H1 (cell line): ENCODE results near the gene ARHGAP26. TPM values are rescaled to one million over a fixed set of nuclear protein-coding genes. Genes with fewer than 3 reads are reported as not detected.

Experiments used
- SRF ChIP-seq: IDR thresholded peaks from 2 replicates; pipeline ENCODE4 v1.6.1; 2011; ENCODE audit warnings: mild to moderate bottlenecking, low read depth, low read length, moderate library complexity
- polyA plus RNA-seq, 7 experiments: library from polyadenylated mRNA; depleted of rRNA in 3 of 7; stranded (reverse) in 5 of 7; unstranded in 2 of 7; fragments of >200 nt in 5 of 7; fragments of 200-250 nt in 2 of 7; gene quantifications; 1 replicate in 5 of 7; 2 replicates in 1 of 7; 4 replicates in 1 of 7; pipeline versions ENCODE4 v1.2.1 to v1.2.3, GENCODE V29; 2011 to 2013; ENCODE audit warnings: missing spikeins in 2 of 7, mixed read lengths in 2 of 7
- total RNA-seq: library from RNA; stranded (reverse); fragmentation: NEBNext Ultra II Directional; extraction: Animal tissue kit (Norgen Biotek cat#: 25700); gene quantifications from 2 replicates; pipeline ENCODE4 v1.2.1, GENCODE V29; 2021

ARHGAP26 gene
- total and polyA plus RNA-seq, 2 of the 8 experiments (the other 6 are each of a cell fraction or from before 2014, with no cell fraction given): 7.1 to 24.8 TPM

DNA sequence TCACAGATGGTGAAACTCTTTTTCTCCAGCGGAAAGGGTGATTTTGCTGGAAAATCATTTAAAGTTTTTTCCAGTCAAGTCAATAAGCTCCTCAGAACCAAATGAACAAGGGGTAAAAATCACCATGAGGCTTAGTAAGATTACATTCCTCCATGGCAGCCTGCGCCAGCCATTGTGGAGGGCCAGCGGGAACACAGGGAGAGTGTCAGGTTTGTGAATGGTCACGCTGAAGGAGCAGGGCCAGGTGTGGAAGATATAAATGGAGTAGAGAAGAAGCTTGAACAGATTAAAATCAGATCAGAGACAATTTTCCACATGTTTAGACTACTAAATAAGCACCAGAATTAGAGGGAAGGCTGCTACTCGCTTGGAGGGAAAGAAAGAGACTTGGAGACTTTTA, 424.5 kb downstream of the ARHGAP26 start (continued):
- no peak for TF ChIP-seq SRF
